Activated naive CD4-positive, alpha-beta T cell treated with anti-CD3 and anti-CD28 coated beads, Interleukin-2, amount 10 ng/mL, durations not matched to agents 7 days and 5 days (primary cell): ENCODE measurements around the gene OR51E1.

Experiments used
- CTCF ChIA-PET: fragments of 350-600 bp; sonication (Branson Sonifier 250); formaldehyde crosslinking; loops from one replicate; lab custom pipeline; 2021; ENCODE audit warnings: antibody characterized with exemption; lab: Charles Lee
- DNase-seq: peaks from one replicate; pipeline ENCODE4 v3.0.0-alpha.2; 2020
- H3K27ac Mint-ChIP-seq: one replicate; pipeline ENCODE4 v1.8.0; 2021; ENCODE audit warnings: mild to moderate bottlenecking, moderate library complexity, mixed read lengths
- H3K27me3 Mint-ChIP-seq: one replicate; pipeline ENCODE4 v1.8.0; 2021; ENCODE audit warnings: mild to moderate bottlenecking, mixed read lengths
- H3K36me3 Mint-ChIP-seq: one replicate; pipeline ENCODE4 v1.8.0; 2021; ENCODE audit warnings: mixed read lengths
- H3K4me1 Mint-ChIP-seq: one replicate; pipeline ENCODE4 v1.8.0; 2021; ENCODE audit warnings: mixed read lengths
- H3K4me3 Mint-ChIP-seq: one replicate; pipeline ENCODE4 v1.8.0; 2021; ENCODE audit warnings: mild to moderate bottlenecking, moderate library complexity, mixed read lengths
- H3K9me3 Mint-ChIP-seq: one replicate; pipeline ENCODE4 v1.8.0; 2021; ENCODE audit warnings: mixed read lengths

The OR51E1 gene

DNA sequence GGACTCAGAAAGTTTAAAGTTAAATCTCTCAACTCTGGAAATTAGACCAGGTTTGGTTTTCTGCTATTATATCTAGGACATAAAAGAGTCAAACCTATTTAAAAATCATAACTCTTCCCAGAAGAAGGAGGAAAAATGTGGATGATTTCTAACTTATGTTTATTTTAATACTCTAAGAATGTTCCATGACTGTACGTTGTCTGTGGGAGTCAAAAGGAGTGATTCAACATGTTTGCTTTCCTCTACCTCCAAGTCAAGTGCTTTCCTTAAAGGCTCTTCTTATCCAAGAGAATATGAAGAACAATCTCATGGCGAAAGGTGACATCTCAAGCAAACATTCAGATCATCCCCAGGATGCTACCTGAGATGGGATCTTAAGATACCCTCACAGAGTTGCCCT is 21.6 kb downstream of the OR51E1 start:
- Mint-ChIP-seq H3K27me3 (peaks cover 3% of the 10 kb centered on the region), H3K4me3 (no peak overlapping the region), H3K4me1 (no peaks in the 10 kb centered on the region), H3K27ac (no peak overlapping the region), H3K9me3 (no peaks in the 10 kb centered on the region), H3K36me3 (no peaks in the 10 kb centered on the region)
- no peak for DNase-seq
- CTCF ChIA-PET, result no interaction called here

DNA sequence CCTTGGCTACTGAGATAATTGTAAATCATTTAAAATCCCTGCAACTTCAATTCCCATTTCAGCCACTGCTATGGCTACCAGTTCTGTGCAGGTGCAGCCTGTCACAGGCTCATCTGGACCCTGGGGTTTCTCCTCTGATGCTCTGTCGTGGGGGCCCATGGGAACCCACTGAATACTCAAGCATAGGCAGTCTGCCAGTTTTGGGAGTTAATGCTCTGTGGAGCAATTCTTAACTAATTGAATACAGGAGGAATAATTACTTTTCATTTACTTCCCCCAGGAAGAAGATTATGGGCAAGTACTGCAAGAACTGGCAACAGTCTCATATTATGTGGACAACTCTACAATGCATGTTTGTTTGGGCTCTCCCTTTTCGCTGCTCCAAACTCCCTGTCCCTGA is 28.0 kb downstream of the OR51E1 start:
- Mint-ChIP-seq H3K27ac (no peak overlapping the region), H3K4me3 (no peak overlapping the region), H3K4me1 (no peaks in the 10 kb centered on the region), H3K9me3 (no peaks in the 10 kb centered on the region), H3K36me3 (no peaks in the 10 kb centered on the region), H3K27me3 (no peaks in the 10 kb centered on the region)
- CTCF ChIA-PET, result no interaction called here
- no peak for DNase-seq

DNA sequence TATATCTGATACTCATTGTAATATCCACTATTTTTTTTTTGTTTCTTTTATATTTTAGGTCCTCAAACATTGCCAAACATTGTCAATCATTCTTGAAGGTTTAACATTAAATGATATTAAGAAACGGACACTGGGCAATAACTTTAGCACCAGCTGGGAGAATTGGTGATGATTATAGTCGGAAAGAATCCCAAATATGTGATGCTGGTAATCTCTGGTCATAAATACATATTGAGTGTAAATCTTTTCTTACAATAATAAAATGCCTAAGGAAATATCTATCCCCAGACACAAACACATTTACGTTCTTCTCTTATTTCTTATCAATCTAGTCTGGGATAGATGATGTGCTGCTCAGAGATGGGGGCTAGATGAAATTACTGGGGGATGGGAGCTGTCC is 28.7 kb downstream of the OR51E1 start:
- Mint-ChIP-seq H3K27ac (no peak overlapping the region), H3K27me3 (no peaks in the 10 kb centered on the region), H3K4me3 (no peak overlapping the region), H3K9me3 (no peaks in the 10 kb centered on the region), H3K4me1 (no peaks in the 10 kb centered on the region), H3K36me3 (no peaks in the 10 kb centered on the region)
- CTCF ChIA-PET, result no interaction called here
- no peak for DNase-seq

DNA sequence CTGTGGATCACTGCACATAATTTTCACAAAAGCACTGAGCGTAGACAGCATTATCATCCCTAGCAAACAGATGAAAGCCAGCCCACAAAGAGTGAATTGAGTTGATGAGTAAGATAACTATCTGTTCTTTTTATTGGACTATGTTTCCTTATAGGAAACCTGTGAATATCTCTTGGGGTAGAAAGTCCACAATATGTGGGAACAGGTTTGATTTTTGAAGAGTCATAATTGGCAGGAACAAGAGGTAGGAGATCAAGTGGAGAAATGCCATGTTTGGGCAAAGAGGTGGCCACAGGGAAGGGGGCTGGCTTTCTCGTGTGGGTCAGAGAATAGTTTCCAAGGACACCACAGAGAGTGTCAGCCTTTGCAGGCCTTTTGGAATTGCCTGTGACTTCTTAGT is 30.0 kb downstream of the OR51E1 start:
- CTCF ChIA-PET, result no interaction called here
- Mint-ChIP-seq H3K36me3 (no peaks in the 10 kb centered on the region), H3K27me3 (no peaks in the 10 kb centered on the region), H3K4me1 (no peaks in the 10 kb centered on the region), H3K4me3 (no peak overlapping the region), H3K9me3 (no peaks in the 10 kb centered on the region), H3K27ac (no peak overlapping the region)
- DNase-seq, result no peak

DNA sequence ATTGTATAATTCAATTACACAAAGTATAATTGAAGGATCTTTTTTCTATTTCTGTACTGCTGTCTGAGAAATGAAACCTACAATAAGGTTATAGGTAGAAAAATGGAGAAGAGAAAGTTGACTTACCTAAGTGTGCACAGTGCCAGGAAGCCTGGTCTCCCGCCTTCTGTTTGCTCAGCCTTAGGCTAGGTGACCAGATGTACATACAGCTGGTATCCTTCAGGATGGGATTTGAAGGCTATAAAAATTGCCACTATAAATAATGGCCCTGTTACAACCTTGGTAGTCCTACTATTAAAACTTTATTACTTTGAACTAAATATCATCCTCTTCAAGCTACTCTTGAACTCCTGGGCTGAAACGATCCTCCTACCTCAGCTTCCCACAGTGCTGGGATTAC is 34.2 kb downstream of the OR51E1 start:
- CTCF ChIA-PET, result no interaction called here

DNA sequence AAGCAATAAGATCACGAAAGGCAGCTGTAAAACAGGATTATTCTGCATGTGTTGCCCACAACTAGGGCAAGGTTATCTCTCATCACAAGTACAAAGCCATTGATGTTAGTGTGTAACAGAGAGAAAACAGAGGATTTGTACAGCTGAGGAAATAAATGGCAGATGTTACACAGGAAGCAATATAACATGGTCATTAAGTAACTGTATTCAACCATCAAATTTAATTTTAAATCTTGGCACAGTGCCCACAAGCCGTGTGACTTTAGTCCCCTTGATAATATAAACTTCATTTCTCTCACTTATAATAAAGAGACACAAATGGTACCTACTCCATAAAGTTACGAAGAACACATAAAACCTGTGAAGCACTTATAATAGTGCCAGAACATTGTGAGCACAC is 36.6 kb downstream of the OR51E1 start:
- no peak for DNase-seq
- no peak overlapping the region for H3K27ac Mint-ChIP-seq
- no peaks in the 10 kb centered on the region for H3K36me3 Mint-ChIP-seq

More for the DNA sequence above, 34.2 kb downstream of the OR51E1 start:
- no peaks in the 10 kb centered on the region for H3K27me3 Mint-ChIP-seq
- no peaks in the 10 kb centered on the region for H3K4me1 Mint-ChIP-seq
- H3K4me3 Mint-ChIP-seq, result no peak overlapping the region
- H3K9me3 Mint-ChIP-seq, result no peaks in the 10 kb centered on the region
- H3K36me3 Mint-ChIP-seq, result no peaks in the 10 kb centered on the region
- no peak for DNase-seq
- H3K27ac Mint-ChIP-seq, result no peak overlapping the region

DNA sequence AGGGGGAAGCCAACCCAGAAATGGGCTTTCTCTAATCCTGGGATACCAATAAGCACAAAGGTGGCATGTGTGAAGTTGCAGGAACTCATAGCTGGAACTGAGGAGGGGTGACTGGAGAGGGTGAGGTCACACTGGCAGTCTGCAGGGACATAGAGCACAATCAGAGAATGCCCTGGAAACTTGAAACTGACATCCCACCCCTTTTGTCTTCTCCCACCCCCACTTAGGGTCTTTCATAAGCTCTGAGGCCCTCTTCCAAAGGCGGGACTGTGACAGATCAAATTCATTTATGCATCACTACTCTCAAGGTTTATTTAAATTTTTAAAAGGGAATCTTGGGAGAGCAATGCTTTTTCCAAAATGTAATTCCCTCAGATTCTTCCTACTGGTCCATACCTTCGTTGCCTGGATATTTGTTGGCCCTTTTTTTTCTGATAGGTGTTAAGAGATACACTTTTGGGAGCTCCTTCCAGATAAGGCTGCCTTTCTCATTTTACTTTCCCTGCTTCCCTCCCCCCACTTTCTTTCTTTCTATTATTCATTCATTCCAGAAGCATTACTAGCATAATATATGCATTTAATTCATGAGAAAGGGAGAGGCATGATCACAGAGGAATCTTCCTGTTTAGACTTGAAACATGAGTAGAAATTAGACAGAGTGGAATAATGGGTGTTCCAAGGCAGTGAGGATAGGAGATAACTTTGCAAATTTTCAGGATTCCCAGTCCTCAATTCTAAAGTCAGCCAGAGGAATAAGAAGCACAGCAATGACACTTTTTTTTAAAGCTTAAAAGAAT is 39.0 kb downstream of the OR51E1 start:
- CTCF ChIA-PET, result no interaction called here

More for the DNA sequence above, 36.6 kb downstream of the OR51E1 start:
- no peaks in the 10 kb centered on the region for H3K27me3 Mint-ChIP-seq
- H3K9me3 Mint-ChIP-seq, result no peaks in the 10 kb centered on the region
- H3K4me1 Mint-ChIP-seq, result no peaks in the 10 kb centered on the region
- no peak overlapping the region for H3K4me3 Mint-ChIP-seq
- CTCF ChIA-PET, result no interaction called here

DNA sequence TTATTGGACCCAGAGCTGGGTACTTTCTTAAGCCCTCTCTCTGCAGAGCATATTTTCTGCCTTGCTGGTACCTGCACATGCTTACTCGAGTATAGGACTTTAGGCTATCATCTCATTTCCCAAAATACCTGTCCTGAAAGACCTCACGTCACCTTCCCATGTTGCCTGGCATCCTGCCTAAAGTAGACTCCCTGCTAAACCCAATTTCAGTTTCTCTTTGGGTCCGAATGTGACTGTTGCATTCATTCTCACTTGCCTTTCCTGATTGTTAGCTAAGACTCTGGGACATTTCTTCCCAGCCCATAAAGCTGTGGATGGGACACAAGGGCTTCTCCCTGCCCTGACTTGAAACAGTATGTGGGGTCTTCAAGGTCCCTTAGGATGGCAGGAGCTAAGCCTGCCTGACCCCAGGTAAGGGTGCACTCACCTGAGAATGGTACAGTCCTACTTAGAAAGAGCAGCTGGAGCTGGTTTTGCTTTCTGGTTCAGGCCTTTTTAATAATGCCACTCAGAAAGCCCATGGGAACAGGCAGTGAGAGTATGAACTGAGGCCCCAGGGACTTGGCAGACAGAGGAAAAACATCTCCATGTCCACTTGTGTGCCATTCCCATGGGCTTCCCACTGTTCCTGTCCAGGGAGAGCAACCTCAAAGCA is 41.0 kb downstream of the OR51E1 start:
- CTCF ChIA-PET, result no interaction called here
- Mint-ChIP-seq H3K9me3 (no peaks in the 10 kb centered on the region), H3K36me3 (no peaks in the 10 kb centered on the region), H3K27me3 (no peaks in the 10 kb centered on the region), H3K4me3 (no peak overlapping the region), H3K4me1 (no peaks in the 10 kb centered on the region), H3K27ac (no peak overlapping the region)
- no peak for DNase-seq

More for the DNA sequence above, 39.0 kb downstream of the OR51E1 start:
- Mint-ChIP-seq H3K4me1 (no peaks in the 10 kb centered on the region), H3K36me3 (no peaks in the 10 kb centered on the region), H3K27me3 (no peaks in the 10 kb centered on the region), H3K9me3 (no peaks in the 10 kb centered on the region), H3K4me3 (no peak overlapping the region), H3K27ac (no peak overlapping the region)
- no peak for DNase-seq

DNA sequence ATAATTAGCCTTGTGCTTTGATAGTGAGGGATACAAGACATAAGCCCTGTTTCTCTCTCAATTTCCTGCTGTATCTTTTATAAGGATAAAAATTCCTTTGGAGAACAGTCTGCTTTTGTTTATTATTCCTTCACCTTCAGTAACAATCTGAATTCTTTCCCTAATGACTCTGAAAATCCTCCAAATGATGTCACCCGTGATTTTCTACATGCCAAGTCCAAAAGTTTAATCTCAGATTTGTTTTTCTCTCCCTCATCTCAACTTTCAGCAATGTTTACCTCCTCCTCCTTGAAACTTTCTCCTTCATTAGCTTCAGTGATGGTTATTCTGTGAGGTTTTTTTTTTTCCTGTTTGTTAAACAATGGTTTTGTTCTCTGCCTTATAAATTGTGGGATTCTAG is 51.7 kb downstream of the OR51E1 start:
- Mint-ChIP-seq H3K9me3 (no peaks in the 10 kb centered on the region), H3K4me3 (no peak overlapping the region), H3K27ac (no peak overlapping the region), H3K27me3 (no peaks in the 10 kb centered on the region), H3K36me3 (no peaks in the 10 kb centered on the region), H3K4me1 (no peaks in the 10 kb centered on the region)
- no peak for DNase-seq
- CTCF ChIA-PET, result no interaction called here

DNA sequence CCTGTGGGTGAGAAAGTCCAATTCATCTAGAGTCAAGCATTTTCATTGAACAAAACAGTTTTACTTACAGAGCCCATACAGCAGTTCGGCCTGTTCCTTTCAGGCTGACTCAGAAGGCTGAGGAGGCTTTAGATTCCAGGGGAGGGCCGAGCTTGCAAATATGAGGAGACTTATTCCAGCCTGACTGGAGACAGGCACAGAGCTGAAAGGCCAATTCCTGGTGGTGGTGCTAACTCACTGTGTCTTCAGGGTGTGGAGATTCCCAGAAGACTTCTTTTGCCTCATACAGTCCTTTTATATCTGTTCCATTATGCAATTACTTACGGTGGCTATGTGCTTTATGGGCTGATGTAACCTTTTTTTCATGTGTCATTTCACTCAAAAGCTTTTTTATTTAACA is 53.8 kb downstream of the OR51E1 start, which contains the start of gene OR51E2:
Gene OR51E2 (minus strand): TSS at position 269 of the 400 bp plus-strand sequence. CDS start 15,142 bp downstream, outside the sequence.
- no peak for DNase-seq
- CTCF ChIA-PET, result no interaction called here
- no peaks in the 10 kb centered on the region for H3K9me3 Mint-ChIP-seq
- H3K36me3 Mint-ChIP-seq, result no peaks in the 10 kb centered on the region
- H3K4me3 Mint-ChIP-seq, result no peak within 1 kb of the TSS
- no peak within 1 kb of the TSS for H3K27ac Mint-ChIP-seq
- no peaks in the 10 kb centered on the region for H3K4me1 Mint-ChIP-seq
- no peaks in the 10 kb centered on the region for H3K27me3 Mint-ChIP-seq

DNA sequence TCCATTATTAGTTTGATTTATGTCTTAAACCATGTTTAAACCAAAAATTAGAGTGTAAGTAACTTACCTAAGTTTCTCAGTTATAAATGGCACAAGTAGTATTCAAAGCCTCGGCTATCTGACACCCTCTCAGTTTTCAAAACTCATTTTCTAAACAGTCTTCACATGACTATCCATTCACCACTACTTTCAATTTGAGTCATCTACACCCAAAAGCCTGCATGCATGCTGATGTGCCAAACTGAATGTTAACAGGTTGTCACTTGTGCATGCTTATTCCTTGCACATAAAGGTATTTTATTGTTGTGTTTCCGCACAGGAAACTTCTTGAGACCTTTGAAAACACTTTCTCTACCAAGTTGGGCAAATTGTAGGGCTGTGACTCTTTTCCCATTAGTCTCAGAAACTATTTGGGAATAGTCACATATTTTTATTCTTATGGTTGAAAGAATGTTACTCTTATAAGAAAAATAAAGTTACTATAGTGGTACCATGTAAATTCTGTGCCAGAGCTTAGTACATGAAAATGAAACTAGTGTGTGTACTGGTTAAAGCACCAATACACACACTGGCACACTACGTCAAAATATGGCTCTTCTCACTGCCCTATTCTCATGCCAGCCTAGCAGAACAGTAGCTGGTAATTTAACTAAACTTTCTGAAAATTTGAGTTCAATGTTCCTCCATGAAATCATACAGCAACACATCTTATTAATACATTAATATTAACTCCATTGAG is 56.1 kb downstream of the OR51E1 start:
- H3K36me3 Mint-ChIP-seq, result no peaks in the 10 kb centered on the region
- H3K4me1 Mint-ChIP-seq, result no peaks in the 10 kb centered on the region
- CTCF ChIA-PET, result no interaction called here
- H3K27ac Mint-ChIP-seq, result no peak overlapping the region
- no peaks in the 10 kb centered on the region for H3K9me3 Mint-ChIP-seq
- no peak for DNase-seq
- H3K4me3 Mint-ChIP-seq, result no peak overlapping the region
- H3K27me3 Mint-ChIP-seq, result no peaks in the 10 kb centered on the region

DNA sequence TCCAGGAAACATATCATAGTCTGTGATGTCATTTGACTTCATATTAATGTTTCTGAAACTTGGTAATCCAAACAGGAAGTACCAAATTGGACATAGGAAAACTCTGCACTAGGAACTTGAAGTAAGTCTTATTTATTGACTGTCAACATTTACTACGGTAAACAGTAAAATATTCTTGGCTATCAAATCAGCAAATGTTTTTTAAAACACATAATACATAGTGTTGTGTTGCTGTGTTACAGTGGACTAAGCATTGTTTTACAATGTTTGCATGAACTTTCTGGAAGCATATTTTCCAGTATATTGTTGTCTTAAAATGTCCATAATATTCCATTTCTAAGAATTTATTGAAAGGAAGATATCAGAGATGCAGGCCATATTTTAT is 56.6 kb downstream of the OR51E1 start:
- no peaks in the 10 kb centered on the region for H3K36me3 Mint-ChIP-seq
- no peak overlapping the region for H3K4me3 Mint-ChIP-seq
- H3K27me3 Mint-ChIP-seq, result no peaks in the 10 kb centered on the region
- no peak overlapping the region for H3K27ac Mint-ChIP-seq
- no peaks in the 10 kb centered on the region for H3K9me3 Mint-ChIP-seq
- no peaks in the 10 kb centered on the region for H3K4me1 Mint-ChIP-seq
- CTCF ChIA-PET, result no interaction called here
- no peak for DNase-seq

DNA sequence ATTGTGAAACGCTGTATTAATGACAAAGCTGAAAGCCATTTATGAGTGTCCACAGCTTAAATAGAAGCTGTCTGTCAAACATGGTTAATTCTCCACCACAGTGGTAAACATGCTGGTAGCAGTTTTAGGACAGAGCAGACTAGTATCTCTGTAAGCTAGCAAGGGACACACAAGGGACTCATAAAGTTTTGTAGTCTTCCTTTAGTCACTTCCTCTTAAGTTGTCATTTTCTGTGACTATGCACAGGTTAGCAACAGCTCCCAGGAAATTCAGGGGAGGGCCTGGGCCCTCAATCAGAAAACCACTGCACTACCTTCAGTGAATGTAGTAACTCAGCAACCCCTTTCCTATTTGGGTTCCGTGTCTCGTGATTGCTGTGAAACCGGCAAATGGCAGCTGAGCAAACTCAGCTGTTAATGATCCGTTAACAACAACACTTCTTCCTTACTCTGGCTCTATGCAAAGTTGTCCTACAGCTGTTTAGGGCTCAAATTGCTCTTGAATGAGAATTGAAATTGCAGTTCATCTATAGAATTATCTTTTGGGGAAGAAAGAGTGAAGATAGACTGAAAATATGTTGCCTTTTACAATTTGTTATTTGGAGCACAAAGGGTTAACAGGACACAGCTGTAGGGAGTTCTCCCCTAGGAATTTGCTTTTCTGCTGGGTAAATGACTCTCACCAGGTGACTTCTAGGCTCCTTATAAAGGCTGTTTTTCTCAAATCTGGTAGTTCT is 60.4 kb downstream of the OR51E1 start, which contains the start of gene MMP26:
Gene MMP26 (plus strand): TSS at position 731 of the 736 bp plus-strand sequence.
- H3K9me3 Mint-ChIP-seq, result no peaks in the 10 kb centered on the region
- no peaks in the 10 kb centered on the region for H3K27me3 Mint-ChIP-seq
- no peak within 1 kb of the TSS for H3K27ac Mint-ChIP-seq
- no peaks in the 10 kb centered on the region for H3K4me1 Mint-ChIP-seq
- DNase-seq, result no peak
- no peaks in the 10 kb centered on the region for H3K36me3 Mint-ChIP-seq
- CTCF ChIA-PET, result no interaction called here
- H3K4me3 Mint-ChIP-seq, result no peak within 1 kb of the TSS

DNA sequence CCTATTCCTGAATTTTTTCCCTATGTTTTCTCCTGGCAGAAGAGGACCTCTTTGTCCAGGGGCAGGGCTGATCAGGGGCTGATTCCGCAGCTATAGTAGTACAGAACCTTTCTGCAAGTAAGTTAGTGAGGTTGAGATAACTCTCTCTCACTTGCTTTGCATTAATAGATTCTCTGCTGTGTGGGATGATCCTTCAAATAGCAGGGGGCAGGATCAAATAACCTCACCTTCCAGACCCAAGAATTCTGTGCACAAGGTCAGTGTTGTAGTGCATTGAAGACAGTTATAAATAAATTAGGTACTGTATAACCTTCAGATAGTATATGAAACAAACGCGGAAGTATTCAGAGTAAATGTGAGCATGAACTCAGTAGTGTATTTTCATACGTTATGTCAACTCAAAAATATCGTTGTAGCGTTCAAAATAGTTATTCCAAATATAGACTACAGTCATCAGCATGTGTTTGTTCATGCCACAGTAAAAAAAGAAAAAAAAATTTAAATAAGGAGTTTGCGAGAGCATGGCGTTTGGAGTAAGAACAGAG is 61.1 kb downstream of the OR51E1 start:
- Mint-ChIP-seq H3K36me3 (no peaks in the 10 kb centered on the region), H3K4me3 (no peak overlapping the region), H3K27ac (no peak overlapping the region), H3K27me3 (no peaks in the 10 kb centered on the region), H3K9me3 (no peaks in the 10 kb centered on the region), H3K4me1 (no peaks in the 10 kb centered on the region)
- DNase-seq, result no peak
- CTCF ChIA-PET, result no interaction called here
